GM12878 (cell line): ENCODE measurements around the gene CSNK1A1. TPM values are rescaled to one million over a fixed set of nuclear protein-coding genes. Genes with fewer than 3 reads are reported as not detected.

Experiments
- ATAC-seq: fragments of 200-7000 bp; cut with Tn5 transposase; 3 replicates; pipeline ENCODE4 v1.9.1; 2020; ENCODE audit warnings: mild to moderate bottlenecking, moderate library complexity
- BruUV-seq: library from RNA; stranded (reverse); fragments of 400-500 nt; replicated peaks from 2 replicates; lab custom pipeline; 2021; lab: Mats Ljungman, UMichigan
- CTCF ChIA-PET: fragments of 300-600 bp; sonication (Branson Sonifier 250); formaldehyde crosslinking; extraction: SDS; loops from one replicate; lab custom pipeline; 2021; ENCODE audit warnings: inconsistent platforms; lab: Yijun Ruan, JAX
- POLR2A ChIA-PET: fragments of 350-600 bp; formaldehyde crosslinking; extraction: SDS; loops from one replicate; lab custom pipeline; 2021; ENCODE audit warnings: inconsistent platforms; lab: Charles Lee
- RAD21 ChIA-PET: fragments of 300-600 bp; sonication (Branson Sonifier 250); formaldehyde crosslinking; loops from one replicate; lab custom pipeline; 2023; ENCODE audit warnings: antibody characterized with exemption; ENCODE audit not compliant: unreplicated experiment; lab: Charles Lee
- SMC1A ChIA-PET: fragments of 300-600 bp; sonication (Branson Sonifier 250); formaldehyde crosslinking; loops from one replicate; lab custom pipeline; 2023; ENCODE audit not compliant: unreplicated experiment, uncharacterized antibody; lab: Charles Lee
- DNase-seq: peaks from one replicate; pipeline ENCODE4 v3.0.0-alpha.2; 2011; ENCODE audit warnings: low read depth, low spot score
- FAIRE-seq: peaks from 3 replicates; lab custom pipeline; 2011; peaks lifted over from hg19 to GRCh38; lab: Jason Lieb, UNC
- H2AFZ ChIP-seq: 2 replicates; pipeline ENCODE4 v1.6.0; 2011; ENCODE audit warnings: low read depth, low read length, control low read depth; ENCODE audit not compliant: control insufficient read depth
- H3K27ac ChIP-seq: 2 replicates; pipeline ENCODE4 v1.5.1; 2011; ENCODE audit warnings: control low read depth; ENCODE audit not compliant: control insufficient read depth, insufficient read depth
- H3K27me3 ChIP-seq, 2 experiments: replicated peaks in 1 of 2; 2 replicates each; pipeline versions ENCODE4 v1.6.0 to v1.6.1; 2011; ENCODE audit warnings: low read length in 1 of 2; ENCODE audit not compliant: control insufficient read depth in 2 of 2, insufficient read depth in 2 of 2
- H3K36me3 ChIP-seq, 2 experiments: 2 replicates each; pipeline ENCODE4 v1.5.1; 2011; ENCODE audit warnings: low read length in 1 of 2; ENCODE audit not compliant: control insufficient read depth in 2 of 2, insufficient read depth in 2 of 2
- H3K4me1 ChIP-seq: 2 replicates; pipeline ENCODE4 v1.6.1; 2011; ENCODE audit warnings: mild to moderate bottlenecking, low read length, moderate library complexity, mixed read lengths; ENCODE audit not compliant: control insufficient read depth, insufficient read depth
- H3K4me2 ChIP-seq: 2 replicates; pipeline ENCODE4 v1.6.0; 2011; ENCODE audit warnings: control low read depth; ENCODE audit not compliant: control insufficient read depth, insufficient read depth
- H3K4me3 ChIP-seq: fragments of 200-600 bp; sonication (generic); 2 replicates; pipeline ENCODE4 v1.5.1; 2016
- H3K79me2 ChIP-seq: 2 replicates; pipeline ENCODE4 v1.6.0; 2011; ENCODE audit warnings: low read length; ENCODE audit not compliant: control insufficient read depth, insufficient read depth
- H3K9ac ChIP-seq: 2 replicates; pipeline ENCODE4 v1.8.0; 2011; ENCODE audit warnings: low read length, control low read depth, mixed read lengths; ENCODE audit not compliant: control insufficient read depth, insufficient read depth
- H3K9me3 ChIP-seq: replicated peaks from 3 replicates; pipeline ENCODE4 v1.5.1; 2011; ENCODE audit warnings: mild to moderate bottlenecking, low read length; ENCODE audit not compliant: control insufficient read depth, insufficient read depth
- H4K20me1 ChIP-seq: 2 replicates; pipeline ENCODE4 v1.6.0; 2011; ENCODE audit not compliant: control insufficient read depth, insufficient read depth
- GABPA ChIP-seq: IDR thresholded peaks from 2 replicates; pipeline ENCODE4 v1.6.1; 2014; ENCODE audit warnings: antibody characterized with exemption, low read depth, mild to moderate bottlenecking, inconsistent platforms
- PML ChIP-seq: IDR thresholded peaks from 2 replicates; pipeline ENCODE4 v1.6.1; 2012; ENCODE audit warnings: low read length, inconsistent platforms
- POLR2A ChIP-seq: IDR thresholded peaks from 2 replicates; pipeline ENCODE4 v1.6.1; 2011; ENCODE audit warnings: low read depth, mild to moderate bottlenecking, low read length
- POLR2AphosphoS2 ChIP-seq: IDR thresholded peaks from 2 replicates; pipeline ENCODE4 v1.6.1; 2011; ENCODE audit warnings: low read depth, mild to moderate bottlenecking, low read length, improper control_type of control experiment, moderate library complexity
- WRNIP1 ChIP-seq: IDR thresholded peaks from 2 replicates; pipeline ENCODE4 v1.6.1; 2011; ENCODE audit warnings: low read depth, low read length, improper control_type of control experiment, borderline replicate concordance
- WGBS: methylation state at CpG from one replicate; pipeline ENCODE4 v1.1.6; 2016; ENCODE audit warnings: low lambda C conversion rate; ENCODE audit not compliant: insufficient replicate concordance, insufficient coverage; ENCODE audit errors: missing lambda C conversion rate; 5-methylcytosine and 5-hydroxymethylcytosine counted together
- in situ Hi-C: fragments of 300-500 bp; cut with MboI; formaldehyde crosslinking; loops from 9 replicates; pipeline ENCODE4 v1.14.3; 2018; ENCODE audit warnings: mixed read lengths
- intact Hi-C: fragments of 100-400 bp; cut with micrococcal nuclease; formaldehyde crosslinking; loops from one replicate; pipeline ENCODE4 v1.14.2; 2022; ENCODE audit not compliant: unreplicated experiment
- polyA plus RNA-seq, 11 experiments: library from polyadenylated mRNA; depleted of rRNA in 4 of 11; unstranded in 6 of 11; stranded (reverse) in 5 of 11; fragments of >200 nt; fragmentation: Nextera tagmentation in 4 of 11; fragmentation: Illumina TruSeq in 1 of 11; extraction: Ambion mirVana in 4 of 11; extraction: Trizol in 1 of 11; gene quantifications; 1 replicate in 1 of 11; 2 replicates in 10 of 11; pipeline versions ENCODE4 v1.2.1 to v1.2.3, GENCODE V29; 2011 to 2016; ENCODE audit warnings: inconsistent platforms in 2 of 11, missing spikeins in 2 of 11, low read depth in 1 of 11
- total RNA-seq, 4 experiments: library from RNA; depleted of rRNA in 3 of 4; stranded (reverse); fragments of >200 nt in 3 of 4; fragmentation: Illumina TruSeq in 1 of 4; extraction: Trizol in 1 of 4; gene quantifications; 2 replicates each; pipeline versions ENCODE4 v1.2.1 to v1.2.3, GENCODE V29; 2013 to 2021
- TF ChIP-seq, protein P1 (sequence below): fragments of 450-650 bp; conservative IDR thresholded peaks from 2 replicates; pipeline ENCODE4 v1.6.1; 2017; ENCODE audit warnings: mild to moderate bottlenecking, moderate library complexity

Gene CSNK1A1
- total and polyA plus RNA-seq, 10 of the 15 experiments (the other 5 are each of a cell fraction or from before 2014, with no cell fraction given), result 53.3 to 155 (median 133) TPM

DNA sequence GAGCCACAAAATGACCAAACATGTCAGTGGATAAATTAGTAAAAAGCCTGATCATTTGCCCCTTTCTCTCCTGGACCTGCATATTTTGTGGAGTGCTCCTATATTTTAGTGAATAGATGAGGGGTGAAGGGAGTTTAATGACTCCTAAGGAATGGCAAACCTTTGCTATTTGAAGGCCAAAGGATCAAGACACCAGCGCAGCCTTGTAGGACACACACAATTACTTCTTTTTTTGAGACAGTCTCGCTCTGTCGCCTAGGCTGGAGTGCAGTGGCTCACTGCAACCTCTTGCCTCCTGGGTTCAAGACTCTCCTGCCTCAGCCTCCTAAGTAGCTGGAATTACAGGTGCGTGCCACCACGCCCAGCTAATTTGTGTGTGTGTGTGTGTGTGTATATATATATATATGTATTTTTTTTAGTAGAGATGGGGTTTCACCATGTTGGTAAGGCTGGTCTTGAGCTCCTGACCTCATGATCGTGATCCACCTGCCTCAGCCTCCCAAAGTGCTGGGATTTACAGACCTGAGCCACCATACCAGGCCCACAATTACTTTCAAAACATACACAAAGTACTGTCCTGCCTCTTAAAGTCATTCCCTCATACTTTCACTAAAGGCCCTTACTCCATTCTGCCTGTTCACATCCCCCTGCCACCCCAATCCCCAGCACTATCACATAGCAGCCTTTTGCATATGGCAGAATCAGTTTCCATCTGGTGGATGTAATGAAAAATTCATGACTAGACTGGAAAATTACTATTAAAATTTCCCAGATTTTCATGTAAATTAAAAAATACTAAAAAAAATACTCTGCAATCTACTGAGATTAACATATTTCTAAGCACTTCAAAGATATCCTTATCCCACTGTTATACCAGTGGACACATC, 60.4 kb downstream of the CSNK1A1 start:
- TF ChIP-seq POLR2A (0 out of 2 replicates have a peak, but pooled peaks have one; percentile 27), WRNIP1 (no peak), POLR2AphosphoS2 (peak; percentile 78; the same call in 1 of the 2 replicates), PML (peak; percentile 44; the same call in 1 of the 2 replicates), GABPA (no peak)
- TF ChIP-seq, protein P1, sequence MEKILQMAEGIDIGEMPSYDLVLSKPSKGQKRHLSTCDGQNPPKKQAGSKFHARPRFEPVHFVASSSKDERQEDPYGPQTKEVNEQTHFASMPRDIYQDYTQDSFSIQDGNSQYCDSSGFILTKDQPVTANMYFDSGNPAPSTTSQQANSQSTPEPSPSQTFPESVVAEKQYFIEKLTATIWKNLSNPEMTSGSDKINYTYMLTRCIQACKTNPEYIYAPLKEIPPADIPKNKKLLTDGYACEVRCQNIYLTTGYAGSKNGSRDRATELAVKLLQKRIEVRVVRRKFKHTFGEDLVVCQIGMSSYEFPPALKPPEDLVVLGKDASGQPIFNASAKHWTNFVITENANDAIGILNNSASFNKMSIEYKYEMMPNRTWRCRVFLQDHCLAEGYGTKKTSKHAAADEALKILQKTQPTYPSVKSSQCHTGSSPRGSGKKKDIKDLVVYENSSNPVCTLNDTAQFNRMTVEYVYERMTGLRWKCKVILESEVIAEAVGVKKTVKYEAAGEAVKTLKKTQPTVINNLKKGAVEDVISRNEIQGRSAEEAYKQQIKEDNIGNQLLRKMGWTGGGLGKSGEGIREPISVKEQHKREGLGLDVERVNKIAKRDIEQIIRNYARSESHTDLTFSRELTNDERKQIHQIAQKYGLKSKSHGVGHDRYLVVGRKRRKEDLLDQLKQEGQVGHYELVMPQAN, result no peak
- peaks cover 0 to 6% of the 10 kb centered on the region in 2 experiments; a peak in 3 of 4 replicates for H3K36me3 ChIP-seq
- FAIRE-seq, result no peak
- ChIA-PET CTCF (no interaction called here), RAD21 (interaction anchor here (0.7 kb wide), 1 partner anchor 55 kb away, joined by 3 read pairs; no protein-coding TSS in a partner anchor), SMC1A (no interaction called here), POLR2A (no interaction called here)
- DNase-seq, result no peak
- H3K4me2 ChIP-seq, result no peak overlapping the region
- no TSS peak for BruUV-seq
- no peak overlapping the region for H3K4me3 ChIP-seq
- no peak overlapping the region for H3K9ac ChIP-seq
- no peaks in the 10 kb centered on the region for H3K27me3 ChIP-seq
- H4K20me1 ChIP-seq, result no peaks in the 10 kb centered on the region
- H3K79me2 ChIP-seq, result no peaks in the 10 kb centered on the region
- no peaks in the 10 kb centered on the region for H3K4me1 ChIP-seq
- intact Hi-C loops, result no loop called here
- ATAC-seq, result no peak
- H2AFZ ChIP-seq, result no peak overlapping the region
- no peaks in the 10 kb centered on the region for H3K9me3 ChIP-seq
- WGBS, result 25% methylated on average over 6 of the region's 6 CpGs
- no peak overlapping the region for H3K27ac ChIP-seq
- in situ Hi-C loops, result no loop called here
